GM18867 (cell line): ENCODE measurements around the gene IGF2BP2.

Source experiments
- ATAC-seq: cut with Tn5 transposase; IDR thresholded peaks from one replicate; pipeline ENCODE4 v1.9.1; 2021; ENCODE audit warnings: mild to moderate bottlenecking, moderate library complexity; ENCODE audit not compliant: unreplicated experiment

IGF2BP2 gene

DNA sequence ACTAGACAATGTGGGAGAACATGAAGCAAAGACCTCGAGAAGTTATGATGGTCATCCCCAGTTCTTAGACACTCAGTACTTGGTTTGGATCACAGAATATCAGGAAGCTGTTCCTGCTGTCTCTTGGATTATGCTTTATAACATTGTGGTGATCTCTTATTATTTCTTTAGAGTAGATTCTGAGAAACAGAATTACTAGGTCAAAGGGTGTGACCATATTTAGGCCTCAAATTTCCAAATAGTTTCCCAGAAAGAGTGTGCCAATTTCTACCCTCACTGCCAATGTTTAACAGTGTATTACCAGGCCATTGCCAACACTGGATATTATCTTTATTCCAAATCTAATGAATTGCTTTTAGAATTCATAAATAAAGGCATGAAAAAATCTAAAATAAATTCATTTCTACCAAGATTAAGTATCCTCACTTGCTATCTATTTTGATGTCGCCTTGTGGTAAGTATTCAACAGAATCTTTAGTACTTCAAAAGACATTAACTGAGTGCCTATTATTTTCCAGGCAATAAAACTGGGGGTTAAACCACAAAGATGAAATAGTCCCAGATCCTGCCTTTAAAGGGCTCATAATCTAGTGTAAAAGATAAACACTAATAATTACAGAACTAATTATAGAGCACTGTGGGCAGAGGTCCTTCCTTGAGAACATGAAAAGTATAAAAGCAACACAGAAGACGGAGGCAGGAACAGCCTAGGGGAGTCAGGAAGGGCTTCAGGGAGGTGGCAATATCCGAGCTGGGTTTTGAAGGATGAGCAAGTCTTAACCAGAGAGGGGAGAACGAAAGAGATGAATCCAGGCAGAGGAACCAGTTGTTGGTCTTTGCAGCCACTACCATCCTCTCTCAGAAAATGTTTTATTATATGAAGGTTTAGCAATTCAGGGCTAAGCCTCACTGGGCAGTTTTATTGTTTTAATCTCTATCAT is 86.8 kb downstream of the IGF2BP2 start:
- ATAC-seq: no peak

- no peak for ATAC-seq
Measured at GRCh38 chr3:185737020-185737419, 87.8 kb downstream of the IGF2BP2 start.

- no peak for ATAC-seq
Measured at GRCh38 chr3:185734725-185735096, 90.1 kb downstream of the IGF2BP2 start.

DNA sequence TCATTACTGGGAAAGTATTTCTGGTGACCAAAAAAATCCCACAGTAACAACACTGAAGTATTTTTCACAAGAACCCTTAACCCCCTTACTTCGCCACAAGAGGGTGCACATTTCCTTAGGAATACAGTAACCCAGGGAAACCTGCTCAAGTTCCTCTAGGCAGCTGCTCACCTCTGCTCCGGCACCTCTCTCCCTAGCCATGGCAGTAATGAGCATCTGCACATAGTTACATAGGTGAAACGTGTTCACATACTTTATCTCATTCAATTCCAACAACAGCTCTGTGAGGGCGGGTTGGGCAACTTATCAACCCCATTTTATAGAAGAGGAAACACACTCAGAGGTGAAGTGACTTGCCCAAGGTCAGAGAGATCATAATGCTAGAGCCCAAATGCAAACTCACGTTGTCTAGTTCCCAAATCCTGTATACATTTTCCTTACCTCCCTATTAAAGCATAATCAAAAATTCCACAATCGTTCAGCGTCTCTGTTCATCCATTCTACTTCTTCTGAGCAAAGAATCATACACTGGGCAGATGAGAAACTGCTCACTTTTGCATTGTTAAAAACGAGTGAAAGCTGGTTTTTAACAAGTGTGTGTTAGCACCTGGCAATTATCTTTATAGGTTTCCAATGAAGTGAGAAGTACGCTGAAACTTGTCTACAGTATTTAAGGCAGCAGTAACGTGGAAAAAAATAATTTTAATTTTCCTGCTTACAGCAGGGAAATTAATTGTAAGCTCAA is 90.7 kb downstream of the IGF2BP2 start:
- ATAC-seq: no peak

DNA sequence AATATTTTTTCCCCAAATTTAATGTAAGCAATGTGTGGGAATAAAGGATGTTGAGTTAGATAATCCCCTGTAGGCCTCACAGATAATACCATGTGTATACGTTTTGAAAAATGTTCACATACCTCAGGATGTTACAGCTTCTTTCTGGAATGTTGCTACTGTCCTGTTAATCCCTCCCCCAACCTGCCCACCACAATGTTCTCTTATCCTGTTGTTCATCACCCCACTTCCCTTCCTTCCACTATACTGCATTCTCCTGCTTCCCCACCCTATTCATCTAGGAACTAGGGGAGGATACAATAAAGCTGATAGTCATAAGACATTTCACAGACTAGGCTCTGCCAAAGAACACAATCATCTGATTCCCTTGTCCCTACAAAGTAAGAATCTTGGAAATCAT is 92.1 kb downstream of the IGF2BP2 start:
- no peak for ATAC-seq

GRCh38 chr3:185730550-185730949 is 94.3 kb downstream of the IGF2BP2 start:
- no peak for ATAC-seq

- ATAC-seq: no peak
Measured at GRCh38 chr3:185729337-185730055, 95.3 kb downstream of the IGF2BP2 start.

DNA sequence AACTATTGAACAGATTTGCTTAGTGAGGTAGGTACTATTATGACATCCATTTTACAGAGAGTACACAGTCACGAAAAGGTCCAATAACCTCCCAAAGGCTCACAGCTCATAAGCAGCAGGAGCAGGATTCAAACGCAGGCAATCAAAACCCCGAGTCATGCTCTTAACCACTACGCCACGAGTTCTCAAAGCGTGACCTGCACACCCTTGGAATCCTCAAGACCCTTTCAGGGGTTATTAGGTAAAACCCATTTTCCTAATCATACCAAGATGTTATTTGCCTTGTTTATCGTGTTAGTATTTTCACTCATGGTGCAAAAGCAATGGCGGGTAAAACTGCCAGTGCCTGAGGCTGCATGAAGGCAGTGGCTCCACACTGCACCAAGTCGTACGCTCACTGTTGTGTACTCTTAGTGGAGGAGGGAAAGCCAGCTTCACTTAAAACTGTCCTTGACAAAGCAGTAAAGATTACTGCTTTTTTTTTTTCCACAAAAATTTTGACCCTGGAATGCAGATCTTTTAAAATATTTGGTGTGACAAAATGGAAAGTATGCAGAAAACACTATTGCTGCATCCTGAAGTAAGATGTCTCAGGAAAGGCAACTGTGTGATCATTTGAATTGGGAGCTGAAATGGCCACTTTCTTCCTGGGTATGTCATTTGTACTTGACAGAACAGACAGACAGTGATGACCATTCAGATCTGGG is 96.1 kb downstream of the IGF2BP2 start:
- ATAC-seq: no peak

- no peak for ATAC-seq
Measured at GRCh38 chr3:185727873-185728272, 97.0 kb downstream of the IGF2BP2 start.

DNA sequence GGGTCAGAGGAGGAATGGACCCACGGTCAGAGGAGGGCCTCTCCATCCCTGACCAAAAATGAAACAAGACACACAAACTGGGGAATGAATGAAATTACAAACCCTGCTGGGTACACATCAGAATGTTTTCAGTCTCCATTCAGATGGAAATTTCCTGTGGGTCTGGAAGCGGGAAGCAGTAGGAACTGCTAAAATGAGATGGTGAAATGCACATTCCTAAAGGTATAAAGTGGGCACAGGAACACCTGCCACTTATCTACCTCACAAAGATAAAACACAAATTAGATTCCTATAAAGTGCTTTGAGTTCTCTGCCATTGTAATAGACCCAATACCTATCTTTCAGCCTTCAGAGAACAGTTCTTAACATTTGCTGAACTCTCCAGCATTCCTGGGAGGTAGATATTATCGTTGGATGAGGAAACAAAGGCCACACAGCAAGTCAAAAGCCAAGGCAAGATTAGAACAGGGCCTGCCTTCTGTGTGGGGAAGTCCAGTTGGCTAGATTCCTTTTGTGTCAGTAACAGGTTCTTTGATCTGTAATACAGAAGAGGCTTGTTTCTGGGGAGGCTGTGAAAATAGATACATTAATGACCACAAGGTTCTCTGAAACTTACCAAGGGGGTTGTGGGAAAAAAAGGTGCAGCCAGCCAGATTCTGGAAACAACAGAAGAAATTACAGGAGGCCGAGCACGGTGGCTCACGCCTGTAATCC is 98.4 kb downstream of the IGF2BP2 start:
- ATAC-seq: no peak

GRCh38 chr3:185724761-185725160 is 100.1 kb downstream of the IGF2BP2 start:
- no peak for ATAC-seq

DNA sequence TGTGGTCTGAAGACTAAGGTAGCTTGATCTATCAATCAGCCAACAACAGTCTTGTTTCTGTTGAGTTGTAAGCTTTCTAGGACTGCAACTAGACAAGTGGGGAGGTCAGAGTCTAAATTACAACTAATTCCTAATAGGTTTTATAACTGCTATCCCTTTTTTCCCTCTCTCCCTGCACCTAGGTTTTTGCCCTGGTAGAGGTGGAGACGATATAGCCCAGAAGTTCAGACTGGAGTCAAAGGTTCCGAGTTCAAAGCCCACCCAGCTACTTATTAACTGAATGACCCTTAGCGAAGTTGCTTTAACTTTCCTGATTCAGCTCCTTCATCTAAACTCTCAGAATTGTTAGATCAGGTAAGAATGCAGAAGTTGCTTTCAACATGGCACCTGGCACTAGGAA is 100.6 kb downstream of the IGF2BP2 start:
- no peak for ATAC-seq

DNA sequence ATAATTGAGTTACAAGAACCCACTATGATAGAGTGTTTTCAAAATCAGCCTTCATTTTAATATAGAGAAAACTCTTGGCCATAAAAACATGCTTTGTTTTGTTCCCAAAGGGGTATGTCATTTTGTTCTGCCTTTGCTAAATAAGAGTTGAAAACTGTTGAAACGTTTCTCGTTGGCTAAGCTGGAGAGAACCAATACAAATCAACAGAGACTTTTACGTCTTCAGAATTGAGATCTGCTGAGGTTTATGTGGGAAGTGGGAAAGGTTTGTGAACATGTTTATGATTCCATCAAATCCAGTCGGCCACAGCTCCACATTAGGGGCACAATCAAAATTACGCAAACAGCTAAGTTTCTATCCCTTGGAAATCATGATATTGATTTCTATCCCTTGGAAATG is 102.0 kb downstream of the IGF2BP2 start:
- no peak for ATAC-seq

DNA sequence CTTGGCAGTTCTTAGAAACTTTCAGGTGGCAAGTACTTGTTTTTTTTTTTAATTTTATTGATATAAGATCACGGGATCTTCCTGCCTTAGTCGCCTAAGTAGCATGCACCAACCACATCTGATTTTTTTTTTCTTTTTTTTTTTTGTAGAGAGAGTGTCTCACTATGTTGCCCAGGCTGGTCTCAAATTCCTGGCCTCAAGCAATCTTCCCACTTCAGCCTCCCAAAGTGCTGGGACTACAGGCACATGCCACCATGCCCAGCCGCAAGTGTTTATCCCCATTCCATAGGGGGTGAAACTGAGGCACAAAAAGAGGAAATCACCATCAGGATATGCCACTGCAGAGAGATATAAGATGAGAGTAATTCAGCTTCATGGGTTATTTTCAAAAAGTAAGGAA is 102.9 kb downstream of the IGF2BP2 start:
- ATAC-seq: no peak

- ATAC-seq: no peak
Measured at GRCh38 chr3:185720326-185720725, 104.5 kb downstream of the IGF2BP2 start.

- no peak for ATAC-seq
Measured at GRCh38 chr3:185718736-185719593, 105.9 kb downstream of the IGF2BP2 start.

- no peak for ATAC-seq
Measured at GRCh38 chr3:185717627-185718402, 107.0 kb downstream of the IGF2BP2 start.

DNA sequence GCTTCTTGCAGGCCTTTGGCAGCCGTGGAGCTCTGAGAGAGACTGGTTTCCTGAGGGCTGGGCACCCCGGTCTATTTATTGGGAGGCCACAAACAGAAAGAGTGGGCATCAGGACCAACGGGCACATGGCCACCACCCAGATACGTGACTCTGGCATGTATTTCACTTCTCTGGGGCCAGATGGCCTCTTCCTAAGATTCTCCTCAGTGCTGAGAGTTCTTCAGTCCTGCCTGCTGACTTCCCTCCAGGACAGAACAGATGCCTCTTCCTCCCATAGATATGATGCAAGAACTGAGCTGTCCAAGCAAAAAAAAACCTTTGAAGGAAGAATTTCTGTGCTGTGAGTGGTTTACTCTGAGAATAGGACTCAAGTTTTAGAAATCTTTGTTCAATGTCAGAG is 107.7 kb downstream of the IGF2BP2 start:
- ATAC-seq: no peak
